Loucy (cell line): ENCODE measurements around the gene PPP1R9B.

ENCODE experiments used
- H2AFZ ChIP-seq: fragments of 200-600 bp; sonication (generic); 2 replicates; pipeline ENCODE4 v1.6.0; 2016; ENCODE audit warnings: antibody characterized with exemption, mild to moderate bottlenecking, low read length, moderate library complexity
- H3F3A ChIP-seq: fragments of 200-600 bp; 2 replicates; pipeline ENCODE4 v1.6.0; 2016; ENCODE audit warnings: antibody characterized with exemption, low read depth, mild to moderate bottlenecking
- H3K27me3 ChIP-seq: fragments of 200-600 bp; sonication (generic); 2 replicates; pipeline ENCODE4 v1.6.1; 2014; ENCODE audit warnings: low read length, mild to moderate bottlenecking; ENCODE audit not compliant: insufficient read depth, poor library complexity, severe bottlenecking
- H3K36me3 ChIP-seq: fragments of 200-600 bp; sonication (generic); 2 replicates; pipeline ENCODE4 v1.6.1; 2016; ENCODE audit warnings: low read length; ENCODE audit not compliant: insufficient read depth
- H3K4me1 ChIP-seq: fragments of 200-600 bp; sonication (generic); 2 replicates; pipeline ENCODE4 v1.5.1; 2014; ENCODE audit warnings: low read length, mild to moderate bottlenecking; ENCODE audit not compliant: insufficient read depth, poor library complexity, severe bottlenecking
- H3K4me2 ChIP-seq: fragments of 200-600 bp; sonication (generic); 2 replicates; pipeline ENCODE4 v1.6.0; 2014; ENCODE audit warnings: antibody characterized with exemption, low read length, low read depth, mild to moderate bottlenecking; ENCODE audit not compliant: poor library complexity, severe bottlenecking
- H3K4me3 ChIP-seq: fragments of 200-600 bp; sonication (generic); 2 replicates; pipeline ENCODE4 v1.5.1; 2014; ENCODE audit warnings: low read length, mild to moderate bottlenecking, mixed read lengths; ENCODE audit not compliant: poor library complexity, severe bottlenecking
- H3K79me2 ChIP-seq: fragments of 200-600 bp; sonication (generic); 2 replicates; pipeline ENCODE4 v1.6.1; 2014; ENCODE audit warnings: low read length; ENCODE audit not compliant: insufficient read depth
- H3K9ac ChIP-seq: fragments of 200-600 bp; sonication (generic); 2 replicates; pipeline ENCODE4 v1.6.0; 2014; ENCODE audit warnings: mild to moderate bottlenecking, low read depth, low read length, moderate library complexity; ENCODE audit not compliant: poor library complexity, severe bottlenecking
- H3K9me2 ChIP-seq: fragments of 200-600 bp; sonication (generic); replicated peaks from 2 replicates; pipeline ENCODE4 v1.6.1; 2016; ENCODE audit warnings: low read depth, low read length, mixed read lengths
- H3K9me3 ChIP-seq: fragments of 200-600 bp; sonication (generic); 2 replicates; pipeline ENCODE4 v1.6.1; 2014; ENCODE audit warnings: mild to moderate bottlenecking, antibody characterized with exemption, low read length, low read depth; ENCODE audit not compliant: insufficient read depth
- H4K20me1 ChIP-seq: fragments of 200-600 bp; sonication (generic); 2 replicates; pipeline ENCODE4 v1.6.0; 2014; ENCODE audit warnings: antibody characterized with exemption, low read length, mild to moderate bottlenecking; ENCODE audit not compliant: insufficient read depth, poor library complexity, severe bottlenecking
- CTCF ChIP-seq: fragments of 200-600 bp; sonication (generic); conservative IDR thresholded peaks from 2 replicates; pipeline ENCODE4 v1.5.1; 2014; ENCODE audit warnings: mild to moderate bottlenecking, antibody characterized with exemption, low read length
- EZH2phosphoT487 ChIP-seq: fragments of 200-600 bp; IDR thresholded peaks from 2 replicates; pipeline ENCODE4 v1.6.1; 2018; ENCODE audit warnings: antibody characterized with exemption, mild to moderate bottlenecking, moderate library complexity, borderline replicate concordance

PPP1R9B gene

GRCh38 chr17:50198026-50198669 lies 47.7 kb upstream of the PPP1R9B start:
- Histone ChIP-seq H3K9me3 (no peaks in the 10 kb centered on the region), H3K27me3 (no peaks in the 10 kb centered on the region), H3K9me2 (no peaks in the 10 kb centered on the region), H3K4me1 (peaks cover 5% of the 10 kb centered on the region), H3K79me2 (no peaks in the 10 kb centered on the region), H2AFZ (no peak overlapping the region), H3F3A (no peaks in the 10 kb centered on the region), H3K9ac (no peak overlapping the region), H3K4me3 (no peak overlapping the region), H3K36me3 (no peaks in the 10 kb centered on the region), H4K20me1 (no peaks in the 10 kb centered on the region), H3K4me2 (no peak overlapping the region)
- TF ChIP-seq CTCF, result peak; percentile 90
- TF ChIP-seq EZH2phosphoT487, result no peak

- Histone ChIP-seq H3K79me2 (no peaks in the 10 kb centered on the region), H3K9ac (no peak overlapping the region), H3K27me3 (no peaks in the 10 kb centered on the region), H3K4me2 (no peak overlapping the region), H3K36me3 (no peaks in the 10 kb centered on the region), H3K4me1 (peaks cover 5% of the 10 kb centered on the region), H3K4me3 (no peak overlapping the region), H3K9me2 (no peaks in the 10 kb centered on the region), H3K9me3 (no peaks in the 10 kb centered on the region), H2AFZ (no peak overlapping the region), H3F3A (no peaks in the 10 kb centered on the region), H4K20me1 (no peaks in the 10 kb centered on the region)
- TF ChIP-seq CTCF, result no peak
- no peak for TF ChIP-seq EZH2phosphoT487
Measured at GRCh38 chr17:50196826-50197225, 46.3 kb upstream of the PPP1R9B start.

GRCh38 chr17:50196036-50196435 lies 45.6 kb upstream of the PPP1R9B start:
- Histone ChIP-seq H3K27me3 (no peaks in the 10 kb centered on the region), H3K9me3 (no peaks in the 10 kb centered on the region), H3F3A (no peaks in the 10 kb centered on the region), H3K4me1 (peaks cover 5% of the 10 kb centered on the region), H3K36me3 (no peaks in the 10 kb centered on the region), H4K20me1 (no peaks in the 10 kb centered on the region), H3K9me2 (no peaks in the 10 kb centered on the region), H3K4me2 (no peak overlapping the region), H3K9ac (no peak overlapping the region), H3K4me3 (no peak overlapping the region), H2AFZ (no peak overlapping the region), H3K79me2 (no peaks in the 10 kb centered on the region)
- TF ChIP-seq CTCF (no peak), EZH2phosphoT487 (no peak)
